Activated CD4-positive, alpha-beta T cell treated with anti-CD3 and anti-CD28 coated beads, Interleukin-10, Interleukin-2, amounts not matched to agents 100 ng/mL and 50 ng/mL, durations not matched to agents 16 hours and 8 hours (primary cell): ENCODE results near the gene CPEB4.
A peak's percentile ranks its signal among the peaks of the same experiment; 100 is the strongest.

Experiments
- DNase-seq: peaks from one replicate; pipeline ENCODE4 v3.0.0-alpha.2; 2020

The CPEB4 gene

GRCh38 chr5:173988554-173989431, 100.6 kb downstream of the CPEB4 start, which contains the start of gene C5orf47:
C5orf47 (plus strand) TSS chr5:173989170; CDS start chr5:173989264, 94 bp downstream.
- DNase-seq = no peak

GRCh38 chr5:173989432-173990082, 101.4 kb downstream of the CPEB4 start:
- DNase-seq = no peak

- no peak for DNase-seq
These were observed 109.2 kb downstream of the CPEB4 start for GRCh38 chr5:173997331-173997730.

- DNase-seq = no peak
These were observed 110.4 kb downstream of the CPEB4 start for GRCh38 chr5:173998531-173998930.

GRCh38 chr5:174000076-174000475, 111.9 kb downstream of the CPEB4 start:
- no peak for DNase-seq

GRCh38 chr5:174003795-174004194, 115.6 kb downstream of the CPEB4 start:
- peak; percentile 7 for DNase-seq

GRCh38 chr5:174008922-174009321, 120.8 kb downstream of the CPEB4 start:
- no peak for DNase-seq

GRCh38 chr5:174010365-174010764, 122.2 kb downstream of the CPEB4 start:
- peak; percentile 29 for DNase-seq

- DNase-seq = no peak
These were observed 123.3 kb downstream of the CPEB4 start for GRCh38 chr5:174011441-174011840.
